ENCODE results near the gene CMSS1.

Gene CMSS1

GRCh38 chr3:100163787-100164186 is 346.1 kb downstream of the CMSS1 start:
- Mint-ChIP-seq H3K4me3 (no peak overlapping the region), H3K9me3 (no peaks in the 10 kb centered on the region), H3K27me3 (no peaks in the 10 kb centered on the region), H3K27ac (no peak overlapping the region), H3K36me3 (ENCODE audit: low read depth) (peaks cover 64% of the 10 kb centered on the region), H3K4me1 (ENCODE audit: low read depth) (peaks cover 10% of the 10 kb centered on the region)

- Mint-ChIP-seq H3K9me3 (no peaks in the 10 kb centered on the region), H3K36me3 (ENCODE audit: low read depth) (peaks cover 66% of the 10 kb centered on the region), H3K4me3 (no peak overlapping the region), H3K4me1 (ENCODE audit: low read depth) (peaks cover 5% of the 10 kb centered on the region), H3K27me3 (no peaks in the 10 kb centered on the region), H3K27ac (no peak overlapping the region)
Observed at GRCh38 chr3:100164743-100165142, 347.1 kb downstream of the CMSS1 start.

- no peak overlapping the region for H3K4me3 Mint-ChIP-seq
- no peaks in the 10 kb centered on the region for H3K4me1 Mint-ChIP-seq (ENCODE audit: low read depth)
- H3K36me3 Mint-ChIP-seq (ENCODE audit: low read depth) = peaks cover 57% of the 10 kb centered on the region
- H3K9me3 Mint-ChIP-seq = no peaks in the 10 kb centered on the region
- no peaks in the 10 kb centered on the region for H3K27me3 Mint-ChIP-seq
- H3K27ac Mint-ChIP-seq = no peak overlapping the region
Observed at GRCh38 chr3:100165926-100166550, 348.4 kb downstream of the CMSS1 start.

- no peaks in the 10 kb centered on the region for H3K9me3 Mint-ChIP-seq
- H3K4me1 Mint-ChIP-seq (ENCODE audit: low read depth) = no peaks in the 10 kb centered on the region
- no peak overlapping the region for H3K27ac Mint-ChIP-seq
- H3K36me3 Mint-ChIP-seq (ENCODE audit: low read depth) = peaks cover 50% of the 10 kb centered on the region
- no peak overlapping the region for H3K4me3 Mint-ChIP-seq
- no peaks in the 10 kb centered on the region for H3K27me3 Mint-ChIP-seq
Observed at GRCh38 chr3:100169201-100169920, 351.7 kb downstream of the CMSS1 start.

GRCh38 chr3:100170486-100170885 is 352.8 kb downstream of the CMSS1 start:
- no peak overlapping the region for H3K4me3 Mint-ChIP-seq
- H3K27ac Mint-ChIP-seq = peak overlapping the region; percentile 1
- H3K9me3 Mint-ChIP-seq = no peaks in the 10 kb centered on the region
- H3K4me1 Mint-ChIP-seq (ENCODE audit: low read depth) = no peaks in the 10 kb centered on the region
- peaks cover 45% of the 10 kb centered on the region for H3K36me3 Mint-ChIP-seq (ENCODE audit: low read depth)
- no peaks in the 10 kb centered on the region for H3K27me3 Mint-ChIP-seq

DNA sequence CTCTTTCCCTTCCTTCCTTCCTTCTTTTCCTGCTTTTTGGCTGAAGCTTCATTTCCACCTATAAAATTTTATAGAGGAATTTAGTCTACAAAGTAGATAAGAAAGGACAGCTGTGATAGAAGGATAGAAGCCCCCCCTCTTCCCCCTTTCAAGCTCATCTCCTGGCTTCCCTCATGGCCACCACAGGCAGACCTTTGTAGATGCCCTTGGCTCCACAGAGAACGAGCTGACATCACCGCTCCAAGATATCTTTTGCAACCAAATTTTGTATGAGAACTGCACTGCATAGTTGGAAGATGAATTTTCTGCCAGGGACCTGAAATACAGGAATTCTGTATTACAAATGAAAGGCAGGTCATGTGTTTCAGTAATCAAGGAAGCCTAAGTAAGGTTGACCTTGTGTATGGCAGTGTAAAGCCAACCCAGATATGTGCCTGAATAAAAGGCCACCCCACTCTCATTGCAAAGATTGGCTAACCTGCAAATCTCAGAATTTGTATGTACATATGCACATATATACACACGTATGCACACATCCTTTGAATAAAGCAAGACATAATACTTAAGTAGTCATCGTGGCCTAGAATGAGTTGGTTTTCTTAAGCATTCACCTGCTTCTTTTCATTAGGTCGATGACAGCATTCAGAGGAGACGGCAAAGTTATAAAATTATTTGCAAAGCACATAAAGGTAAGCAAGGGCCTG is 353.7 kb downstream of the CMSS1 start:
- Mint-ChIP-seq H3K9me3 (peaks cover 1% of the 10 kb centered on the region), H3K4me1 (ENCODE audit: low read depth) (no peaks in the 10 kb centered on the region), H3K27me3 (no peaks in the 10 kb centered on the region), H3K27ac (no peak overlapping the region), H3K4me3 (no peak overlapping the region), H3K36me3 (ENCODE audit: low read depth) (peaks cover 48% of the 10 kb centered on the region)

DNA sequence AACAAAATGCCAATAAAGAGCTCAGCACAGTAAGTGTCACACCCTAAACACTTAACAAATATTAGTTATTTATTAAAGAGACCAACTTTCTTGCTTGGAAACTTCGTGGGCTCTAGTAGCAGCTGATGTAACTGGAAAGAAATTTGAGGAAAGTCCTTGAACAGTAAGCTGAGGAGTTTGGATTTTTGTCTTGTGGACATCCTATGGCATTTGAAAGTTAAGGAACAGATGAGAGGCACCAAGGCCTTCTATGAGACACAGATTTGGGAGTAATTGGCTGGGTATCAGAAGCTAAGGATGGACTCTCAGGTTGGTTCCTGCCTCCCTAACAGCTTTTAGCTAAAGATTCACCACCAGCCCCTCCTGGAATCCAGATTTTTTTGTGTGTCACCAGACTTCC is 356.3 kb downstream of the CMSS1 start:
- Mint-ChIP-seq H3K9me3 (peaks cover 13% of the 10 kb centered on the region), H3K4me1 (ENCODE audit: low read depth) (no peaks in the 10 kb centered on the region), H3K27me3 (no peaks in the 10 kb centered on the region), H3K27ac (no peak overlapping the region), H3K4me3 (no peak overlapping the region), H3K36me3 (ENCODE audit: low read depth) (peaks cover 60% of the 10 kb centered on the region)

DNA sequence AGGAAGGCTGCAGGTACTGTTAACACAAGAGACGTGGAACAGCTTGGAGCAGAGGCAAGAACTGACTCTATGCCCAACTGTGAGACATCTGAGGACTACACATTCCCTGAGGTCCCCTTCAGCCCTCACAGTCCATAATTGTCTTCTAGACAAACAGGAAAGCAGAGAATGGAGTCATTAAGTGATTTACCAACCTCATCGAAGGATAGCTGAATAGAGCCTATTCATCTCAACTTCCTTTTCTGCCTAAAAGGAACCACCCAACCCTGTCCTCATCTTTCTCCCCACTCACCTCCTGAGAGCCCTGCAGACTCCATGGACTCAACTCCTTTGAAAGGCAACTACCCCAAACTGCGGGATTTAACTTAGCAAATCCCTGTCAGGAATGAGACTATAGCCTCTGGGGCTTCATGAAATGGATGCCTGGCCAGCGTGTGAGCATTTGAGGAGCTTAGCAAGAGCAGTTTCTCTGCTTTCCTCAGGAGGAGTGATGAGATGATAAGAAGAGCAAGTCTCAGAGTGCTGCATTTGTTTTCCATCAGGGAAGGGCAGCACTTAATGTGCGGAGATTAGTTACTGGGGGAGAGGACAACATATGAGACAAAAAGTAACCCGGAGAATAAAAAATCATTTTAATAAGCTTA is 358.1 kb downstream of the CMSS1 start:
- peaks cover 23% of the 10 kb centered on the region for H3K9me3 Mint-ChIP-seq
- no peak overlapping the region for H3K4me3 Mint-ChIP-seq
- no peaks in the 10 kb centered on the region for H3K27me3 Mint-ChIP-seq
- no peaks in the 10 kb centered on the region for H3K4me1 Mint-ChIP-seq (ENCODE audit: low read depth)
- H3K36me3 Mint-ChIP-seq (ENCODE audit: low read depth) = peaks cover 70% of the 10 kb centered on the region
- H3K27ac Mint-ChIP-seq = no peak overlapping the region

- no peaks in the 10 kb centered on the region for H3K27me3 Mint-ChIP-seq
- H3K36me3 Mint-ChIP-seq (ENCODE audit: low read depth) = peaks cover 55% of the 10 kb centered on the region
- H3K27ac Mint-ChIP-seq = no peak overlapping the region
Observed at GRCh38 chr3:100179692-100180349, 362.2 kb downstream of the CMSS1 start.

GRCh38 chr3:100183608-100184125 is 366.0 kb downstream of the CMSS1 start:
- Mint-ChIP-seq H3K9me3 (peaks cover 16% of the 10 kb centered on the region), H3K27me3 (no peaks in the 10 kb centered on the region), H3K27ac (no peak overlapping the region), H3K36me3 (ENCODE audit: low read depth) (peaks cover 26% of the 10 kb centered on the region), H3K4me1 (ENCODE audit: low read depth) (no peaks in the 10 kb centered on the region), H3K4me3 (no peak overlapping the region)

More at GRCh38 chr3:100179692-100180349, 362.2 kb downstream of the CMSS1 start:
- Mint-ChIP-seq H3K4me1 (ENCODE audit: low read depth) (no peaks in the 10 kb centered on the region), H3K9me3 (peaks cover 26% of the 10 kb centered on the region), H3K4me3 (no peak overlapping the region)

- no peak overlapping the region for H3K27ac Mint-ChIP-seq
- H3K9me3 Mint-ChIP-seq = peaks cover 8% of the 10 kb centered on the region
- H3K36me3 Mint-ChIP-seq (ENCODE audit: low read depth) = peaks cover 14% of the 10 kb centered on the region
- H3K27me3 Mint-ChIP-seq = peaks cover under 1% of the 10 kb centered on the region
- no peaks in the 10 kb centered on the region for H3K4me1 Mint-ChIP-seq (ENCODE audit: low read depth)
- H3K4me3 Mint-ChIP-seq = no peak overlapping the region
Observed at GRCh38 chr3:100184948-100185570, 367.4 kb downstream of the CMSS1 start.

DNA sequence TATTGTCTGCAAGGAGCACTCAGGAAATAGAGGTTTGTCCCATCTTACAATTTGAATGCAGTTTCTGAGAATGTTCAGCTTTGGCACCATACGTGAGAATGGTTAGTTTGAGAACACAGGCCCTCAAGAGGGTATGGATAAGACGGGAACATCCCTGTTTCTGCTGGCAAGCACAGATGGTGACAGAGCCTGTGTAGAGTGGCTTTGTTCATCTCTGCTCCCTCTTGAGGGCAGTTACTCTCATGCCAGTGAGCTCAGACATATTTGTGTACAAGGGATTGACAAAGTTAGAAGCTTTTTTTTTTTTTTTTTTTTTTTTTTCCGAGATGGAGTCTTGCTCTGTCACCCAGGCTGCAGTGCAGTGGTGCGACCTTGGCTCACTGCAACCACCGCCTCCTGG is 368.2 kb downstream of the CMSS1 start:
- no peak overlapping the region for H3K27ac Mint-ChIP-seq
- peaks cover 6% of the 10 kb centered on the region for H3K36me3 Mint-ChIP-seq (ENCODE audit: low read depth)
- peaks cover 2% of the 10 kb centered on the region for H3K9me3 Mint-ChIP-seq
- peaks cover 4% of the 10 kb centered on the region for H3K27me3 Mint-ChIP-seq
- H3K4me3 Mint-ChIP-seq = no peak overlapping the region
- no peaks in the 10 kb centered on the region for H3K4me1 Mint-ChIP-seq (ENCODE audit: low read depth)

DNA sequence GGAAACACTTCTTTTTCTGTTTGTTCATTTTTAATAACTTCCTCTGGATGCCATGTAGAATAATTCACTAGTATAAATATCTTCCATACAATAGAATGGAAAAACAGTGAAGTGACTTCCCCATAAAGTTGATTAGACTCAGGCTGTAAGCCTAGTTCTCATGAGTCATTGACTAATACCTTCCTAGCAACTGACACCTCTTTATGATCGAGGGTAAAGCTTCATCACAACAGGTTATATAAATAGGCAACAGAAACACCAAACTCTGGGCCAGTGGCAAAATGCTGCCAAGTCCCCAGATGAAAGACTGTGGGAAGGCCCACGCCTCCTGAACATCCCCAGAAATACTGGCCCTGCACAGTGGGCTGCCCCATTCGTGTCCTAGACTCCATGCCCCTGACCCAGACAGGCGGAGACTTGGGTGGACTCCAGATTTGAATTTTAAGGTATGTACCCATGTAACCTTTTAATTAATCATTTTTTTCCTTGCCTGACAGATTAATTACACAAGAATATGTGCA is 371.8 kb downstream of the CMSS1 start:
- Mint-ChIP-seq H3K4me1 (ENCODE audit: low read depth) (no peaks in the 10 kb centered on the region), H3K36me3 (ENCODE audit: low read depth) (no peaks in the 10 kb centered on the region), H3K4me3 (no peak overlapping the region), H3K27me3 (peaks cover 4% of the 10 kb centered on the region), H3K27ac (no peak overlapping the region), H3K9me3 (no peaks in the 10 kb centered on the region)

- no peaks in the 10 kb centered on the region for H3K9me3 Mint-ChIP-seq
- no peak overlapping the region for H3K27ac Mint-ChIP-seq
- H3K4me1 Mint-ChIP-seq (ENCODE audit: low read depth) = no peaks in the 10 kb centered on the region
- H3K36me3 Mint-ChIP-seq (ENCODE audit: low read depth) = no peaks in the 10 kb centered on the region
- no peaks in the 10 kb centered on the region for H3K27me3 Mint-ChIP-seq
- H3K4me3 Mint-ChIP-seq = no peak overlapping the region
Observed at GRCh38 chr3:100195375-100195774, 377.7 kb downstream of the CMSS1 start.
